Stomach (tissue), 9 donors: ENCODE data around the gene MYLK3. TPM values are rescaled to one million over a fixed set of nuclear protein-coding genes. Genes with fewer than 3 reads are reported as not detected.

ENCODE experiments used
- DNase-seq, 2 donors: peaks; one replicate each; pipeline versions ENCODE4 v3.0.0 to v3.0.0-alpha.2; 2013 to 2019
- H3K27ac ChIP-seq, 5 donors: fragments of 200-600 bp in 4 of 5; sonication (generic) in 4 of 5; one replicate each; pipeline ENCODE4 v1.5.1; 2013 to 2019; ENCODE audit warnings: mild to moderate bottlenecking in 1 of 5, moderate library complexity in 1 of 5
- H3K27me3 ChIP-seq, 3 donors: fragments of 200-600 bp; sonication (generic); one replicate each; pipeline ENCODE4 v1.5.1; 2017 to 2019; ENCODE audit warnings: mixed run types in 1 of 3
- H3K36me3 ChIP-seq, 4 donors: fragments of 200-600 bp; sonication (generic); 1 replicate in 3 of 4; 2 replicates in 1 of 4; pipeline ENCODE4 v1.5.1; 2016 to 2019
- H3K4me1 ChIP-seq, 4 donors: fragments of 200-600 bp; sonication (generic); one replicate each; pipeline ENCODE4 v1.5.1; 2016 to 2019
- H3K4me3 ChIP-seq, 4 donors: fragments of 200-600 bp; sonication (generic) in 3 of 4; one replicate each; pipeline ENCODE4 v1.5.1; 2016 to 2019; ENCODE audit warnings: mild to moderate bottlenecking in 1 of 4
- H3K9me3 ChIP-seq, 4 donors: fragments of 200-600 bp; sonication (generic); one replicate each; pipeline ENCODE4 v1.5.1; 2016 to 2019
- CTCF ChIP-seq, 7 experiments: fragments of 450-650 bp in 4 of 7; fragments of 200-600 bp in 3 of 7; sonication (generic) in 3 of 7; IDR thresholded peaks; one replicate each; pipeline ENCODE4 v1.5.1; 2016 to 2019; ENCODE audit warnings: antibody characterized with exemption in 7 of 7, control low read depth in 2 of 7, mild to moderate bottlenecking in 1 of 7
- EP300 ChIP-seq: sonication (generic); formaldehyde crosslinking; IDR thresholded peaks from one replicate; pipeline ENCODE4 v1.6.1; 2017; ENCODE audit warnings: antibody characterized with exemption
- POLR2A ChIP-seq, 4 donors: fragments of 450-650 bp; IDR thresholded peaks; one replicate each; pipeline ENCODE4 v1.6.1; 2016; ENCODE audit warnings: antibody characterized with exemption in 4 of 4, control low read depth in 2 of 4, mild to moderate bottlenecking in 1 of 4, moderate library complexity in 1 of 4
- POLR2AphosphoS5 ChIP-seq, 3 donors: sonication (generic); formaldehyde crosslinking; IDR thresholded peaks; one replicate each; pipeline ENCODE4 v1.6.1; 2016; ENCODE audit warnings: antibody characterized with exemption in 3 of 3
- WGBS, 5 donors: extraction: QIAGEN DNeasy Blood & Tissue Kit in 3 of 5; methylation state at CpG; one replicate each; pipeline versions ENCODE4 v1.1.5 to v1.1.7; 2013 to 2018; 5-methylcytosine and 5-hydroxymethylcytosine counted together
- intact Hi-C: fragments of 100-400 bp; cut with DNase I; formaldehyde crosslinking; loops from one replicate; pipeline ENCODE4 v1.15.1; 2023; ENCODE audit warnings: low total_unique reads
- polyA plus RNA-seq, 3 donors: library from polyadenylated mRNA; stranded (reverse); fragments of 200-250 nt; gene quantifications; one replicate each; pipeline ENCODE4 v1.2.3, GENCODE V29; 2013
- total RNA-seq, 5 donors: library from RNA; depleted of rRNA; stranded (reverse); fragments of >200 nt; gene quantifications; one replicate each; pipeline versions ENCODE4 v1.1.0 to v1.2.3, GENCODE V29; 2014 to 2016
- donor health status: healthy with polysubstance abuse.
- donor health status: Bipolar disorder and iron deficiency.
- donor health status: healthy.

Gene MYLK3
- total and polyA plus RNA-seq, 8 donors = 0.05 to 0.46 (median 0.12) TPM; not detected in 4

- H3K36me3 ChIP-seq = peaks cover 0 to 3% (median 0%) of the 10 kb centered on the region in 4 donors
- H3K27ac ChIP-seq = no peak overlapping the region
- WGBS, 5 donors = 57 to 72% (median 69%) methylated on average over 4 of the region's 4 CpGs
- intact Hi-C loops = no loop called here
- H3K4me1 ChIP-seq = peaks cover 23 to 36% (median 33%) of the 10 kb centered on the region in 4 donors
- no peaks in the 10 kb centered on the region for H3K9me3 ChIP-seq
- H3K4me3 ChIP-seq = no peak overlapping the region
- H3K27me3 ChIP-seq = no peaks in the 10 kb centered on the region
- TF ChIP-seq EP300 (no peak), POLR2A (IDR thresholded peaks at IDR 0.05) (no peak), CTCF (IDR thresholded peaks at IDR 0.05) (no peak), POLR2AphosphoS5 (IDR thresholded peaks at IDR 0.05) (no peak)
- DNase-seq = no peak
These were observed 56.4 kb downstream of the MYLK3 start for GRCh38 chr16:46691726-46692125.

- TF ChIP-seq POLR2AphosphoS5 (IDR thresholded peaks at IDR 0.05) (no peak), EP300 (no peak), CTCF (IDR thresholded peaks at IDR 0.05) (no peak), POLR2A (IDR thresholded peaks at IDR 0.05) (no peak)
- peak in 1 of 2 donors; percentile 53 for DNase-seq
- H3K4me1 ChIP-seq = peaks cover 29 to 48% (median 43%) of the 10 kb centered on the region in 4 donors
- peak overlapping the region; percentile 87 to 94 (median 94) for H3K4me3 ChIP-seq
- H3K9me3 ChIP-seq = no peaks in the 10 kb centered on the region
- intact Hi-C loops = no loop called here
- H3K27ac ChIP-seq = peak overlapping the region; percentile 47 to 96 (median 93)
- H3K36me3 ChIP-seq = no peaks in the 10 kb centered on the region
- WGBS, 5 donors = 6 to 10% (median 9%) methylated on average over 21 of the region's 21 CpGs
- H3K27me3 ChIP-seq = no peaks in the 10 kb centered on the region
These were observed 57.6 kb downstream of the MYLK3 start for GRCh38 chr16:46690281-46691178.

- WGBS, 5 donors = 0% methylated on average over 43 to 79 of the region's 79 CpGs
- no peaks in the 10 kb centered on the region for H3K27me3 ChIP-seq
- intact Hi-C loops = no loop called here
These were observed 58.5 kb downstream of the MYLK3 start, which contains the start of gene ORC6 for GRCh38 chr16:46689365-46690280. Gene ORC6 (plus strand): TSS chr16:46689659. CDS start chr16:46689706, 47 bp downstream.

More at GRCh38 chr16:46689365-46690280, 58.5 kb downstream of the MYLK3 start, which contains the start of gene ORC6:
- H3K27ac ChIP-seq = peak within 1 kb of the TSS; percentile 88 to 96 (median 93)
- H3K9me3 ChIP-seq = no peaks in the 10 kb centered on the region
- TF ChIP-seq EP300 (no peak), POLR2A (IDR thresholded peaks at IDR 0.05) (no peak), CTCF (IDR thresholded peaks at IDR 0.05) (no peak), POLR2AphosphoS5 (IDR thresholded peaks at IDR 0.05) (no peak)
- H3K36me3 ChIP-seq = no peaks in the 10 kb centered on the region
- peaks cover 37 to 57% (median 48%) of the 10 kb centered on the region in 4 donors for H3K4me1 ChIP-seq
- peak; percentile 98 to 99 for DNase-seq
- H3K4me3 ChIP-seq = peak within 1 kb of the TSS; percentile 87 to 94 (median 94)
